Neuronal stem cell (in vitro differentiated cells): Measurements from ENCODE around the gene KCNIP4.

Experiments used
- DNase-seq: peaks from one replicate; pipeline ENCODE4 v3.0.0-alpha.2; 2013; ENCODE audit warnings: low spot score
- H2AFZ ChIP-seq: one replicate; pipeline ENCODE4 v1.6.1; 2013; ENCODE audit warnings: mild to moderate bottlenecking, low read length, inconsistent platforms
- H2AK5ac ChIP-seq: 2 replicates; pipeline ENCODE4 v1.6.1; 2013; ENCODE audit warnings: low read depth, mild to moderate bottlenecking, inconsistent platforms, low read length, moderate library complexity, mixed read lengths
- H2BK120ac ChIP-seq: 2 replicates; pipeline ENCODE4 v1.6.1; 2013; ENCODE audit warnings: low read depth, mild to moderate bottlenecking, inconsistent platforms, low read length, moderate library complexity, mixed read lengths
- H2BK12ac ChIP-seq: one replicate; pipeline ENCODE4 v1.6.1; 2013; ENCODE audit warnings: low read length, inconsistent platforms
- H2BK15ac ChIP-seq: 2 replicates; pipeline ENCODE4 v1.6.1; 2013; ENCODE audit warnings: mild to moderate bottlenecking, low read length, inconsistent platforms, mixed read lengths
- H2BK5ac ChIP-seq: one replicate; pipeline ENCODE4 v1.6.1; 2013; ENCODE audit warnings: inconsistent platforms, mild to moderate bottlenecking, low read length, moderate library complexity
- H3K14ac ChIP-seq: one replicate; pipeline ENCODE4 v1.6.1; 2013; ENCODE audit warnings: low read length, inconsistent platforms
- H3K18ac ChIP-seq: 2 replicates; pipeline ENCODE4 v1.6.1; 2013; ENCODE audit warnings: low read length, inconsistent platforms
- H3K23ac ChIP-seq: 2 replicates; pipeline ENCODE4 v1.6.1; 2013; ENCODE audit warnings: low read depth, mild to moderate bottlenecking, mixed read lengths, low read length, inconsistent platforms; ENCODE audit not compliant: poor library complexity
- H3K27ac ChIP-seq: replicated peaks from 3 replicates; pipeline ENCODE4 v1.5.1; 2013; ENCODE audit warnings: low read length, inconsistent platforms
- H3K27me3 ChIP-seq, 3 experiments: 2 replicates each; pipeline ENCODE4 v1.6.1; 2013; ENCODE audit warnings: low read length in 3 of 3, mild to moderate bottlenecking in 2 of 3, inconsistent platforms in 1 of 3, low read depth in 1 of 3, mixed read lengths in 1 of 3, moderate library complexity in 1 of 3; ENCODE audit not compliant: control insufficient read depth in 3 of 3, insufficient read depth in 3 of 3
- H3K36me3 ChIP-seq, 2 donors: replicated peaks in 1 of 2; 2 replicates each; pipeline ENCODE4 v1.6.1; 2013; ENCODE audit warnings: low read length in 2 of 2; ENCODE audit not compliant: control insufficient read depth in 2 of 2, insufficient read depth in 2 of 2
- H3K4ac ChIP-seq: 2 replicates; pipeline ENCODE4 v1.6.1; 2013; ENCODE audit warnings: inconsistent platforms, mild to moderate bottlenecking, low read length, moderate library complexity
- H3K4me1 ChIP-seq, 2 donors: 1 replicate in 1 of 2; 2 replicates in 1 of 2; pipeline ENCODE4 v1.6.1; 2013; ENCODE audit warnings: low read length in 2 of 2, low read depth in 1 of 2; ENCODE audit not compliant: control insufficient read depth in 2 of 2, insufficient read depth in 1 of 2
- H3K4me2 ChIP-seq: one replicate; pipeline ENCODE4 v1.6.1; 2013; ENCODE audit warnings: mild to moderate bottlenecking, low read length, inconsistent platforms; ENCODE audit not compliant: insufficient read depth, poor library complexity, severe bottlenecking
- H3K4me3 ChIP-seq, 2 donors: 2 replicates each; pipeline ENCODE4 v1.5.1; 2013; ENCODE audit warnings: low read length in 2 of 2, mild to moderate bottlenecking in 2 of 2, inconsistent platforms in 1 of 2, moderate library complexity in 1 of 2
- H3K79me1 ChIP-seq: one replicate; pipeline ENCODE4 v1.6.1; 2013; ENCODE audit warnings: low read depth, mild to moderate bottlenecking, inconsistent platforms, low read length, moderate library complexity
- H3K9ac ChIP-seq: one replicate; pipeline ENCODE4 v1.6.1; 2013; ENCODE audit warnings: mild to moderate bottlenecking, low read depth, low read length, inconsistent platforms; ENCODE audit not compliant: poor library complexity
- H3K9me3 ChIP-seq, 2 donors: replicated peaks in 1 of 2; 2 replicates each; pipeline versions ENCODE3 to v1.6.1; 2013; ENCODE audit warnings: low read length in 2 of 2, mild to moderate bottlenecking in 2 of 2, inconsistent platforms in 1 of 2, low read depth in 1 of 2, mixed read lengths in 1 of 2, moderate library complexity in 1 of 2; ENCODE audit not compliant: control insufficient read depth in 2 of 2, insufficient read depth in 1 of 2
- H4K8ac ChIP-seq: one replicate; pipeline ENCODE4 v1.6.1; 2013; ENCODE audit warnings: low read depth, mild to moderate bottlenecking, inconsistent platforms, low read length, moderate library complexity
- H4K91ac ChIP-seq: one replicate; pipeline ENCODE4 v1.6.1; 2013; ENCODE audit warnings: low read length, low read depth, mild to moderate bottlenecking, inconsistent platforms; ENCODE audit not compliant: poor library complexity
- WGBS, 2 donors: extraction: QIAGEN DNeasy Blood & Tissue Kit; methylation state at CpG; one replicate each; pipeline ENCODE4 v1.1.7; 2013; ENCODE audit warnings: missing lambda C conversion rate in 2 of 2, mixed read lengths in 1 of 2; ENCODE audit not compliant: insufficient read length in 2 of 2, insufficient replicate concordance in 1 of 2; ENCODE audit errors: extremely low coverage in 2 of 2; 5-methylcytosine and 5-hydroxymethylcytosine counted together

Gene KCNIP4

GRCh38 chr4:20926529-20926928 is 1022.0 kb downstream of the KCNIP4 start:
- Histone ChIP-seq H2BK120ac (no peak overlapping the region), H4K8ac (no peak overlapping the region), H2AK5ac (no peak overlapping the region), H3K27me3 (no peaks in the 10 kb centered on the region), H3K23ac (no peak overlapping the region), H3K4ac (no peak overlapping the region), H3K27ac (no peak overlapping the region), H4K91ac (no peak overlapping the region), H3K4me1 (no peaks in the 10 kb centered on the region), H2BK15ac (no peak overlapping the region), H2BK12ac (no peak overlapping the region), H3K4me2 (no peak overlapping the region), H3K4me3 (no peak overlapping the region), H2BK5ac (no peak overlapping the region), H3K9ac (no peak overlapping the region), H2AFZ (no peak overlapping the region), H3K36me3 (no peaks in the 10 kb centered on the region), H3K79me1 (no peaks in the 10 kb centered on the region), H3K14ac (no peak overlapping the region), H3K9me3 (no peaks in the 10 kb centered on the region), H3K18ac (no peak overlapping the region)
- no peak for DNase-seq

DNA sequence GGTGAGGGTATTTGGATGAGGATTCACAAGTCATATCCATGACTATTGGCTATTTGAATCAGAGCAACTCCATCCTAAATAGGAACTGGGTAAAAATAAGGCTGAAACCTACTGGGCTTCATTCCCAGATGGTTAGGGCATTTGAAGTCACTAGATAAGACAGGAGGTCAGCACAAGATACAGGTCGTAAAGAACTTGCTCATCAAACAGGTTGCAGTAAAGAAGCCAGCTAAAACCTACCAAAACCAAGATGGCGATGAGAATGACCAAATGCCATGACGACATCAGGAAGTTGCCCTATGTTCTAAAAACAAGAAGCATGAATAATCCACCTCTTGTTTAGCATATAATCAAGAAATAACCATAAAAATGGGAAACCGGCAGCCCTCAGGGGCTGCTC is 1023.4 kb downstream of the KCNIP4 start:
- Histone ChIP-seq H2BK5ac (no peak overlapping the region), H3K9me3 (no peaks in the 10 kb centered on the region), H3K36me3 (no peaks in the 10 kb centered on the region), H3K27ac (no peak overlapping the region), H3K4ac (no peak overlapping the region), H2BK12ac (no peak overlapping the region), H3K27me3 (no peaks in the 10 kb centered on the region), H3K4me1 (no peaks in the 10 kb centered on the region), H4K91ac (no peak overlapping the region), H2BK15ac (no peak overlapping the region), H3K9ac (no peak overlapping the region), H3K18ac (no peak overlapping the region), H2AFZ (no peak overlapping the region), H3K23ac (no peak overlapping the region), H3K14ac (no peak overlapping the region), H3K4me3 (no peak overlapping the region), H4K8ac (no peak overlapping the region), H2AK5ac (no peak overlapping the region), H3K79me1 (no peaks in the 10 kb centered on the region), H2BK120ac (no peak overlapping the region), H3K4me2 (no peak overlapping the region)
- no peak for DNase-seq
- WGBS, 2 donors, result no CpG with 5 or more reads among the region's 4 CpGs

DNA sequence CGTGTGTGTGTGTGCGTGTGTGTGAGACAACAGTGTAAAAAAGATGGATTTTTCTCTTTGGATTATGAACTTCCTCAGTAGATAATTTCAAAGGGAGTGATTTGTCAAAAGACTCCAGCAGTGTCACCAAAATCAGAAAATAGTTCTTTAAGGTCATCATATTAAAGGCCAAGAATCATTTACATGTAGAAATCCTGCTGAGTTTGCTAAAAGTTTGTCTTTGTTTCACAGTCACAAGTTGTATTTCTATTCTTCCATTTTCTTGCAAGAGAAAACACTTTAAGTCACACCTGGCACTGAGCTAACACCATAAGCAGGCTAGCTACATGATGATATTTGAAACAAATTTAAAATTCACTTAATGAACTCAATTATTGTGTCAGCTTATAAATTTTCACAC is 1025.6 kb downstream of the KCNIP4 start:
- no peak overlapping the region for H3K4me3 ChIP-seq
- H2BK15ac ChIP-seq, result no peak overlapping the region
- no peaks in the 10 kb centered on the region for H3K79me1 ChIP-seq
- no peaks in the 10 kb centered on the region for H3K4me1 ChIP-seq
- H3K27ac ChIP-seq, result no peak overlapping the region
- H2BK120ac ChIP-seq, result no peak overlapping the region
- H3K14ac ChIP-seq, result no peak overlapping the region
- no peak overlapping the region for H2BK12ac ChIP-seq
- no peak overlapping the region for H2AK5ac ChIP-seq
- H2AFZ ChIP-seq, result no peak overlapping the region
- H3K9ac ChIP-seq, result no peak overlapping the region
- H4K8ac ChIP-seq, result no peak overlapping the region
- no peaks in the 10 kb centered on the region for H3K9me3 ChIP-seq
- H3K27me3 ChIP-seq, result no peaks in the 10 kb centered on the region
- no peak overlapping the region for H3K18ac ChIP-seq
- no peak overlapping the region for H3K23ac ChIP-seq
- H3K4ac ChIP-seq, result no peak overlapping the region
- no CpG with 5 or more reads among the region's 2 CpGs for WGBS, 2 donors
- H3K4me2 ChIP-seq, result no peak overlapping the region
- no peaks in the 10 kb centered on the region for H3K36me3 ChIP-seq
- H2BK5ac ChIP-seq, result no peak overlapping the region
- no peak for DNase-seq
- no peak overlapping the region for H4K91ac ChIP-seq

DNA sequence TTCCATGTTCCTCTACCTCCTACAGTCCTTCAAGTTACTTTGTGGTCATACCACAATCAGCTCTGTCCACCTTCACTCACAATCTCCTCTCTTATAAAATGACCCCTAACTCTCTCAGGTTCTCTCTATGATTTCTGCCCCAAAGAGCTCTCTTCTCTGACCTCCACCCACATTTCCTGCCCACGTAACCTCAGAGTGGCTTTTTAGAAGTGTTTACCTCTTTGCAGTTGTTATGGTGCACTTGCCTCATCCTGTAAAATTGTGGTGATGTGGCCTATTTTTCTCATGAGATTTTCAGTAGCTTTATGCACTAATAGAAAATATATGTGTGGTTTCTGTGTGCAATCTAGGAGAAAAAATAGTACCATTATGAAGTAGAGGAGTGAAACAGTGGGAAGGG is 1032.5 kb downstream of the KCNIP4 start:
- Histone ChIP-seq H4K8ac (no peak overlapping the region), H3K27me3 (no peaks in the 10 kb centered on the region), H3K27ac (no peak overlapping the region), H2BK15ac (no peak overlapping the region), H2BK5ac (no peak overlapping the region), H3K9me3 (no peaks in the 10 kb centered on the region), H3K23ac (no peak overlapping the region), H2BK120ac (no peak overlapping the region), H4K91ac (no peak overlapping the region), H2BK12ac (no peak overlapping the region), H2AFZ (no peak overlapping the region), H3K4me1 (no peaks in the 10 kb centered on the region), H3K4ac (no peak overlapping the region), H3K14ac (no peak overlapping the region), H2AK5ac (no peak overlapping the region), H3K4me2 (no peak overlapping the region), H3K9ac (no peak overlapping the region), H3K79me1 (no peaks in the 10 kb centered on the region), H3K4me3 (no peak overlapping the region), H3K18ac (no peak overlapping the region), H3K36me3 (no peaks in the 10 kb centered on the region)
- DNase-seq, result no peak
- WGBS, 2 donors, result no CpG with 5 or more reads among the region's 1 CpG
